ENCODE data around the gene CHRNA1. TPM values are rescaled to one million over a fixed set of nuclear protein-coding genes. Genes with fewer than 3 reads are reported as not detected.

The CHRNA1 gene
- total RNA-seq, result under 0.01 TPM in 1 of 2 replicates, not detected in the other

DNA sequence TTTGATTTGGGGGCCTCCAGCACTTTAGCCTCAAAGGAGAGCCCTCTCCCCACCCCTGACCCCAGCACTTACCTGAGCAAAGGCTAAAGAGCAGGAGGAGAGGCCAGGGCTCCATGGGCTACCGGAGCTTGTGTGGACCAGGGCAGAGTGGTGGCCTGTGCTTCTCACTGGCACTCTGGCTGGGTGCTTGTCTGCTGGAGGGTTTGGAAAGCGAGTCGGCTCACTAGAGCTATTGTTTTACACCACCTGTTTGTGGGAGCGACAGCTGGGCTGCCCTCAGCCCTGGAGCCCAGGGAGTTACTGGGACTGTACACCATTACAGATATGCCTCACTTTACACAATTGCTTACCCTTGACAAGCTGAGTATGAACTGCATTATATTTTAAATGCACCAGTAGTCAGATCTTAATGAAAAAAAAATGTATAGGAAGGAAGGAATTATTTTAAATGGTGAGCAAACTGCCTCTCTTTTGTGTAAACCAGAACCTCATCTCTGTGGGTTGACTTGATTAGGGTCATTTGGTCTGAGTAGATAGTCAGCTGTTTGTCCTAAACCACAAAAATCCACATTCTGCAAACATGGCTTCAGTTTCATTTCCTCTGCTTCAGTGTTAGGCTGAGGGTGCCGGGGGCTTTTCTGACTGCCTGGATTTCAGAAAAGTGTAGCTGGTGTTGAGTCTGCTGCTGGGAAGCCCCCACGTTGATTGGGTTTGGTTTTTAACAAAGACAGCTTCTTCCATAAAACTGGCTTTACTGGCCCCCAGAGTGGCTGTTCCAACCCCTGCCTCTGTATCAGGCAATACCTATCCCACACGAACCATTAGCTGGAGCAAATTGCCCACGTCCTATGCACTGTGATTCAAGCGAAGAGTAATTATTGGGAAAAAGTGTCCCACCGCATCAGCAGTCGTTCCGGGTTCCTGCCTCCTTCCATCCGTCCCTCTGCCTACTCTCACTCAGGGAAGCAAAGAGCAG lies at the start of gene CHRNA1:
Gene CHRNA1 (minus strand): TSS at position 193 of the 976 bp plus-strand sequence. CDS start 78 bp downstream, at position 115.

Other genes starting within 250 kb of the CHRNA1 start
- 17.2 and 23.9 TPM in 2 replicates for gene WIPF1, start 166.7 kb downstream of the CHRNA1 start, total RNA-seq
- 25.4 and 28.3 TPM in 2 replicates for gene CHN1, start 240.9 kb upstream of the CHRNA1 start, total RNA-seq

Measured in subcutaneous preadipocyte (primary cell).